Endometrial microvascular endothelial cells (primary cell): ENCODE measurements around the gene CELA2B. TPM values are rescaled to one million over a fixed set of nuclear protein-coding genes. Genes with fewer than 3 reads are reported as not detected.
"Not testable (repeated sequence)": the region's sequence is repeated elsewhere in the genome, so short reads cannot be mapped to it uniquely, and the experiment has no call there.

Experiments used
- in situ Hi-C: cut with HindIII; loops from 2 replicates; pipeline ENCODE4 v1.10.0; 2017; ENCODE audit warnings: low sequenced_read_pairs, low pct_unique_long_range_greater_than_20kb; ENCODE audit errors: inconsistent ontology term
- total RNA-seq: library from RNA; depleted of rRNA; stranded (reverse); fragments of >200 nt; gene quantifications from one replicate; pipeline ENCODE4 v1.2.3, GENCODE V29; 2015; ENCODE audit errors: inconsistent ontology term

Gene CELA2B
- total RNA-seq, 1 donor from 2014 or later: not detected

DNA sequence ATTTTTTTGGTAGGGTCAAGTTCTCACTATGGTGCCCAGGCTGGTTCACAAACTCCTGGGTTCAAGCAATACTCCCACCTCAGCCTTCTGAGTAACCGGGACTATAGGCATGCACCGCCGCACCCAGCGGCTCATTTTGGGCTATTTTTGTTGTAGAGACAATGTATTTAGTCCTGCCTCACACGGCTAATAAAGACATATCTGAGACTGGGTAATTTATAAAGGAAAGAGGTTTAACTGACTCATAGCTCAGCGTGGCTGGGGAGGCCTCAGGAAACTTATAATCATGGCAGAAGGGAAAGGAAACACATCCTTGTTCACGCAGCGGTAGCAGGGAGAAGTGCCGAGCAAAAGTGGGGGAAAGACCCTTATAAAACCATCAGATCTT lies 15.2 kb upstream of the CELA2B start:
- in situ Hi-C loops: no loop called here

DNA sequence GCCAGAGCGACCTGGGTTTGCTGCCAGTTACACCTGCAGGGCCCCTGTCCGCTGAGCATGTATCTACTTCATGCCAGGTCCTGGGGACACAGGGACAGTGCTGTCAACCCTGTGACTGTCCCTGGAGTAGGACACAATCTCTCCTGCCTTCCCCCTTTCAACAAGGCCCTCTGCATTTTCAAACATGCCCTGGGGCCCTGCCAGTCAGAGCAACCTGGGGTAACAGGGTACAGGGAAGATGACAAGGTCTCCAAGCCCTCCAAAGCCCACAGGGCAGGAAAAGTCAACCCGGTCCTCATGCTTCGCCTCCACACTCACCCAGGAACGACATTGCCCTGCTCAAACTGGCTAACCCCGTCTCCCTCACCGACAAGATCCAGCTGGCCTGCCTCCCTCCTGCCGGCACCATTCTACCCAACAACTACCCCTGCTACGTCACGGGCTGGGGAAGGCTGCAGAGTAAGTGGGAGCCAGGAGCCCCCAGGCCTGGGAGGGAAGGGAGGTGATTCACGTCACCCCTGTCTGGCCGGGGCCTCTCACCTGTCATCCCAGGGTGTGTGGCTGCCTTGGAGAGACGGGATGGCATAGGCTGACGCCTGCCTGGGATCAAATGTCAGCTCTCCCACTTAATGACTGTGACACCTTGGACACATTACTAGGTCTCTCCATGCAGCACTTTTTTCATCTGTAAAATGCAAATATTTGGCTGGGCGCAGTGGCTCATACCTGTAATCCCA lies 12.7 kb upstream of the CELA2B start:
- in situ Hi-C loops: not testable (repeated sequence)

DNA sequence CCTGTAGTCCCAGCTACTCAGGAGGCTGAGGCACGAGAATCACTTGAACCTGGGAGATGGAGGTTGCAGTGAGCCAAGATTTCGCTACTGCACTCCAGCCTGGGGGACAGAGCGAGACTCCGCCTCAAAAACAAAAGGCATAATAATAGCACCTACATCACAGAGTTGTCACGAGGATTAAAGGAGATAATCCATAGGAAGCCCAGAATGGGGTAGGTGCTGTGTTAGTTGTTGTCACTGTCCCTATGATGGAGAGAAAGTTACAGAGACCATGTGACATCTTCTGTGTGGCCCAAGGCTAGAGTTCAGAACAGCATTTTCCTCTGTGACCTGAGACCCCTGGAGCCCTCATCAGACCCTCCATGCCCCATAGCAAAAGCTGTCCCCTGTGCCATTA lies 12.0 kb upstream of the CELA2B start:
- in situ Hi-C loops: not testable (repeated sequence)

- in situ Hi-C loops: no loop called here
Measured at GRCh38 chr1:15465674-15466073, 10.2 kb upstream of the CELA2B start.

GRCh38 chr1:15466955-15467625 lies 8.8 kb upstream of the CELA2B start:
- in situ Hi-C loops: not testable (repeated sequence)

DNA sequence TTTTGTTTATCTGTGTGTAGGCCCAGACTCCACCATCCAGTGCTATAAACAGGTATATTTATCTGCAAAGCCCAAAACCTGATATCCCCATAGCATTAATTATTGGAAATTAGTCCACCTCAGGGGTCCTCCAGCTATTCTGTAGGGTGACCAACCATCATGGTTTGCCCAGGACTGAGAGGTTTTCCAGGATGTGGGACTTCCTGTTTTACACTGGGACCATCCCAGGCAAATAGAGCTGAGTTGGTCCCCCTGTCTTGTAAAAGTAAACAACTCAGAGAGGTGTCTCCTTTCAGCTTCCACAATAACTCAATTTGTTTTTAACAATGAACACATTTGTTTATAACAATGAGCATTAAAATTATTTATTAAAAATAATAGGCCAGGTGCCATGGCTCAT lies 7.8 kb upstream of the CELA2B start:
- in situ Hi-C loops: no loop called here

DNA sequence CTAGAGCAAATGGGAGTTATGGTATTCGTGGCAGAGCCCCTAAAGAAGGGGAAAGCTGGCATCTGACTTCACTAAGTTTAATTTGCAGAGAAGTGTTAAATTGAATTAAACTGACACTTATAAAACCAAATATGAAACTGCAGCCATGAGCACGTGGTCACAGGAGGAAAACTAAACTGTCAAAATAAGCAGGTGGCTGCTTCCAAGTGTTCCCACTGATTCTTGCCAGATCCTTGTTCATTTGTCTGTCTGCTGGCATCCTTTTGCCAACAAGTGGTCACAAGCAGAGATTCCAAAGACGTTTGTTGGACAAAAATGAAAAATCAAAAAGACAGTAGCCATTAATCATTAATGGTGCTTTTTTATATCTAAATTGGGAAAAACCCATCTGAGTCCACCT lies 6.5 kb upstream of the CELA2B start:
- in situ Hi-C loops: no loop called here

GRCh38 chr1:15469821-15470448 lies 6.0 kb upstream of the CELA2B start:
- in situ Hi-C loops: not testable (repeated sequence)

- in situ Hi-C loops: not testable (repeated sequence)
Measured at GRCh38 chr1:15471067-15471466, 4.8 kb upstream of the CELA2B start.

DNA sequence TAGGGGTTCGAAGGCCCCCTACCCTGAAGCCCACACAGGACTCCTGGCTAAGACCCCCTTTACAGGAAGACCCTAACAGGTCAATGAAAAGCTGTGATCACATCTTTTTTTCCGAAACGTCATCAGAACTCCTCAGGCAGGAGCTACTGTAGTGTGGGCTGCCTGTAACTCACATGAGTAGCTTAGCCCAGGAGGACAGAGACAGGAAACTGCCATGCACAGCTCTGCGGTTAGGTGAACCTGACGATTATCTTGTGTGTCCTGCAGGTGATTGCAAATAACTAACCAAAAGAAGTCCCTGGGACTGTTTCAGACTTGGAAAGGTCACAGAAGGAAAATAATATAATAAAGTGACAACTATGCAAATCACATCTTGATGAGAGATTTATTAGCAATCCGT lies 4.2 kb upstream of the CELA2B start:
- in situ Hi-C loops: not testable (repeated sequence)

DNA sequence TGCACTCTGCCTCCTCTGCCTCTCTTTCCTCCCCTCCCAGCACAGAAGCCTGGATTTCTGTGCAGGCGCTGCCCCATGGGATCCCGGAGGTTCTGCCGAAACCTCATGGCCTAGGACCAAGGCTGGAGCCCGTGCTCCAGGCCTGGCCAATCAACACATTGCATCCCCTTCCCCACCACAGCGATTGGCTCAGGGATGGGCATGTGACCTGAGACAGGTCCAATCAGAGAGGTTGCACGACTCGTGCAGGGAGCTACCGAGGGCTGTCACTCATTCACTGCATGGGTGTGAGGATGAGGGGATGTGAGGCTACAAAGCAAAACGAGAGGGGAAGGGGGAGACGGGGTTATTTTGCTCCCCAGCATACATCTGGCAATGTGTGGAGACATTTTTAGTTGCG lies 3.3 kb upstream of the CELA2B start:
- in situ Hi-C loops: no loop called here

DNA sequence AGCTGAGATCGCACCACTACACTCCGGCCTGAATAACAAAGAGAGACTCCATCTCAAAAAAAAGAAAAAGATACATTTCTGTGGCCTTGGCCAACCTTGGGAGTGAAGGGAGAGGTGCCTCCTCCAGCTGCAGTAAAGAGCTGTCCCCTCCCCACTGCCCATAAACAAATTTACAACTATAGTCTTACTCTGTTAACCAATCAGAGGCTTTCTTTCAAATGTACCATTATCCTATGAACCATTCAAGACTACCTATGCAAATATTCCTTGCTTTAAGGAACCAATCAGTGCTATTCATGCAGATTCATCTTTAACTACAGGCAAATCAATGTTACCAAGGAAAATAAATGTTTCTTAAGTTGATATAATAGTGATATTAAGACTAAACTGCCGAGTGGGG lies 1.0 kb downstream of the CELA2B start:
- in situ Hi-C loops: no loop called here

GRCh38 chr1:15477646-15478212 lies 1.8 kb downstream of the CELA2B start:
- in situ Hi-C loops: no loop called here

GRCh38 chr1:15479654-15480347 lies 3.9 kb downstream of the CELA2B start:
- in situ Hi-C loops: no loop called here

DNA sequence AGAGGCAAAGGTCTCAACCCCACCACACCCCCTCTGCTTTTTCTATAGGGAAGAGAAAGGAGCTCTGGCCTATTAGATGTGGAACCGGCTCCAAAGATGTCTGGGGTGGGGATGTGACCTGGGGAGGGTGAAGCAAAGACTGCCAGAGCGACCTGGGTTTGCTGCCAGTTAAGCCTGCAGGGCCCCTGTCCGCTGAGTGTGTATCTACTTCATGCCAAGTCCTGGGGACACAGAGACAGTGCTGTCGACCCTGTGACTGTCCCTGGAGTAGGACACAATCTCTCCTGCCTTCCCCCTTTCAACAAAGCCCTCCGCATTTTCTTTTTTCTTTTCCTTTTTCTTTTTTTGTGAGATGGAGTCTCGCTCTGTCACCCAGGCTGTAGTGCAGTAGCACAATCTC lies 6.6 kb downstream of the CELA2B start:
- in situ Hi-C loops: not testable (repeated sequence)

DNA sequence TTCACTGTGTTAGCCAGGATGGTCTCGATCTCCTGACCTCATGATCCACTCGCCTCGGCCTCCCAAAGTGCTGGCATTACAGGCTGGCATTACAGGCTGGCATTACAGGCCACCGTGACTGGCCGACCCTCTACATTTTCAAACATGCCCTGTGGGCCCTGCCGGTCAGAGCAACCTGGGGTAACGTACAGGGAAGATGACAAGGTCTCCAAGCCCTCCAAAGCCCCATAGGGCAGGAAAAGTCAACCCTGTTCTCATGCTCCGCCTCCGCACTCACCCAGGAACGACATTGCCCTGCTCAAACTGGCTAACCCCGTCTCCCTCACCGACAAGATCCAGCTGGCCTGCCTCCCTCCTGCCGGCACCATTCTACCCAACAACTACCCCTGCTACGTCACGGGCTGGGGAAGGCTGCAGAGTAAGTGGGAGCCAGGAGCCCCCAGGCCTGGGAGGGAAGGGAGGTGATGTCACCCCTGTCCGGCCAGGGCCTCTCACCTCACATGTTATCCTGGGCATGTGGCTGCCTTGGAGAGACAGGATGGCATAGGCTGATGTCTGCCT lies 7.2 kb downstream of the CELA2B start:
- in situ Hi-C loops: not testable (repeated sequence)

- in situ Hi-C loops: no loop called here
Measured at GRCh38 chr1:15483971-15484370, 8.1 kb downstream of the CELA2B start.

DNA sequence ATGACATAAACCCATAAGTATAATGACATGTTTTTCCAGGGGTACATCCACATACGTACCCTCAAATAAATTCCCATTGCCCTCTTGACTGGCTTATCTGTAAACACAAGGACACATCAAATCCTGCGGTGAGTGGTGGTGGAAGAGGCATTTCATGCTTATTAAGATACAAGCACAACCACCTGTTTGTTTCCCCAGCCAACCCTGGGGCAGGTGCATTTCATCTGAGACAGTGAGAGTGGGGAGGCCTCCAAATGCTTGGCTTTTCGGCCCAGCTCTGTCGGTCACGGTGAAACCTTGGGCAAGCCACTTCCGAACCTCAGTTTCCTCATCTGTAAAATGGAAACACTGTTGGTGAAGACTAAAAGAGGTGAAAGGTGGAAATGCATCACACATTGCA lies 8.5 kb downstream of the CELA2B start:
- in situ Hi-C loops: not testable (repeated sequence)

GRCh38 chr1:15485636-15486035 lies 9.7 kb downstream of the CELA2B start:
- in situ Hi-C loops: no loop called here
